Measurements from ENCODE around the gene CXCL3.

Gene CXCL3

DNA sequence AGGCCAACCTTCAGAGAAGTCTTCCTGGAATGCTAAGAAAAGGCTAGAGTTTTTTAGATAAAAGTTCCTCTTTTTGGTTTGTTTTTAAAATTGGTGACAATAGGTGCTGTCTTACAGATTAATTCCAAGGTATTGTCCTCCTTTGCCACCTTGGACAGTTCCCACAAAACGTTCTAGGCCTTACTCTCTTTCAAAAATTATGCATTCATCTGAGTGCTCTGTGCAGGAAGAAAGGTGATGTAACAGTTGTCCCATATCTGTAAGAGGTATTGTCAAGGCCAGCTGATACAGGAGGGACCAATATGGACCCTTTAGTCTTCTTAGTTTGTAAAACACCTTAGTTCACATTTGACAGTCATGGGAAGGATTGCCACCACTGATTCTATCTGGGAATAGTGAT lies 24.2 kb downstream of the CXCL3 start:
- DNase-seq (ENCODE audit: low read depth in 2 of 2), result no peak

DNA sequence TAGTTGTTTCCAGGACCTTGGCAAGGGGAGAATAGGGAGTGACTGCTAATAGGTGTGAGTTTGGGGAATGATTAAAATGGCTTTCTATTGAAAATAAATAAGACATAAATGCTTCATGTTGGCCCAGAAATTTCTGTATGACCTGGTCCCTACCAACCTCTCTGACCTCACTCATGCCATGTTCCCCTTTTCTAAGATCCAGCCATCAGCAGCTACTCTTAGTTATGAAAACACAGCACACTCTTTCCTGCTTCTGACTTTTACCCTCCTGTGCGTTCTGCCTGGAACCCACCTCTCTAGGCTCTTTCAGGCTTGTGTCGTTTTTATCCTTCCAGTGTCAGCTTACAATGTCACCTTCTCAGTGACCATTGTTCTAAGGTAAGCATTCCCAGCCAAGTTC lies 25.2 kb downstream of the CXCL3 start:
- DNase-seq (ENCODE audit: low read depth in 2 of 2), result no peak

DNA sequence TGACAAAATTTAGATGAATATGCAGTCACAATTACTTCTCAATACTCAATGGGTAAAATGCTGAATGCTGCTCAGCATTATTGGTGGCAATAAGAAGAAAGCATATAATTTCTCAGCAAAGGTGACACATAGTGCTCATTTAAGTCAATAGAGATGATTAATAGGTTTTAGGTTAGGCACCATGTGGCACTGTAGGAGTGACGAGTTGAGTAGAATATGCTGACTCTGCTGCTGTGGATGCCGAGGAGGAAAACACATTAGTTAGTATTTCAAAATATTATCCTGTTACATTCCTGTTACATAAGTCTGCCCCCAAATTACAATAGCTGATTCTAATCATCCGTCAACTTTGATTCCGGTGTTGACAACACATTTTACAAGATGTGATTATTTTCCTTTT lies 26.4 kb downstream of the CXCL3 start:
- no peak for DNase-seq (ENCODE audit: low read depth in 2 of 2)

DNA sequence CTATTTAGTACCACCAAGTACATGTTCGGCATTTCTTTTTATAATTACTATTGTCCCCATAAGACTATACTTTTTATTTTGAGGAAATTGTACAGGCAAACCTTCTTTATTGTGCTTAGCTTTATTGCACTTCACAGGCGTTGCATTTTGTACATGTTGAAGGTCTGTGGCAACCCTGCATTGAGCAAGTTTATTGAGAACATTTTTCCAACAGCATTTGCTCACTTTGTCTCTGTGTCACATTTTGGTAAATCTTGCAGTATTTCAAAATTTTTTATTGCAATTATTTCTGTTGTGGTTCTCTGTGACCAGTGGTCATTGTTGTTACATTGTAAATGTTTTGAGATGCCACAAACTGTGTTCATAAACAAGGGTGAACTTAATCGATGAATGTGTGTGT lies 29.2 kb downstream of the CXCL3 start:
- no peak for DNase-seq (ENCODE audit: low read depth in 2 of 2)

DNA sequence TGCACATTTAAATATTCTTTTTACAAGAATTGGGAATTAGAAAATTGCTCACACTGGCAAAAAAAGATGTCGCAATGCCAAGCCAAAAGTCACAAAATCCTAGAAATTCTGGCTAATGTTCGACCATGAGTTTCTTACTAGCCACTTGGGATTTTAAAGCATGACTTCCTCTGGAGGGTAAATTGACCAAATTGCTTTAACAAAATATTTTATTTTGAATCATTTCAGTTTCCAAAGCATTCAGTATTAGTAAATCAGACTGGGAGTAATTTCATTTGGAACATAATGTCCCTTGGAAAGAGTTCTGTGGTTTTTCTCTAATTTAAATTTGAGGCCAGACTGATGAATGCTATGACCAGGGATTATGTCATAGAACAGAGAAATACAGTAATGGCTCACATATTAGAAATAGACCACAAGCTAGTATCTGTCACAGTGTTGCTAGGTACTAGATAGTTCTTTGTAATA lies 32.4 kb downstream of the CXCL3 start:
- DNase-seq (ENCODE audit: low read depth in 2 of 2), result peak in 1 of 2 experiments; percentile 9

DNA sequence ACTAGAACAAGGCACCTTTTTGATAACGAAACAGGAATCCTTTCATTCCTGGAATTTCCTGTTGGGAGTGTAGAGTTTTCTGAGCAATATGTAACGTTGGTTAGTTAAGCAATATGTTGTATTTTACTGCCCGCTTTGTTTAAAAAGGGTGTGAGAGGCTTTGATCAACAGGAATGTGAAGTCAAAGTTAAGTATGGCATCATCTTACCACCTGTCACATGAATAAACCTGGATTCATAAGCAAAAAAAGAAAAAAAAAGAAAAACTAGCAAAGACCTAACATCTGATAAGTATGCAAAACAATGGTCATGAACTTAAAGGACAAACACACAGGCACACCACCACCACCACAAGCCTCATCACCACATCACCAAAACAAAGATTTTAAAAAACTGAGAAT lies 33.0 kb downstream of the CXCL3 start:
- DNase-seq (ENCODE audit: low read depth in 2 of 2), result no peak

DNA sequence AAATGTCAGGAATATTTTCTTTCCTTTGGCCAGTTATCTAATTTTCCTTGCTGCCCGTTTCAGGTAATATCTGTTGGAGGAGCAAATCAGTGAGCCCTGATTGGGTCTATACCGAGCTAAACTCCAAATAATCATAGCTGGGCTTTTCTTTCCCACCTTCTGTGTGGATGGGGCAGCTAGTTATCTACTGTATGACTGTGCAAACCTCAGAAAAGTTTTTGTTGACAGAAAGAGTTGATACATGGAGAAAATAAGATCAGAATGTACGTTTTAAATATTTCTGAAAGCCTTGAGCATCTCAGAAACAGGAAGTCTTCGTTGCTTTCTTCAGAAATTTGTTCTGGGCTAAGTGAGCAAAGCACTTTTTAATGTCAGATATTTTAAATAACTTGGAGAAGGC lies 33.8 kb downstream of the CXCL3 start:
- DNase-seq (ENCODE audit: low read depth in 2 of 2), result no peak

DNA sequence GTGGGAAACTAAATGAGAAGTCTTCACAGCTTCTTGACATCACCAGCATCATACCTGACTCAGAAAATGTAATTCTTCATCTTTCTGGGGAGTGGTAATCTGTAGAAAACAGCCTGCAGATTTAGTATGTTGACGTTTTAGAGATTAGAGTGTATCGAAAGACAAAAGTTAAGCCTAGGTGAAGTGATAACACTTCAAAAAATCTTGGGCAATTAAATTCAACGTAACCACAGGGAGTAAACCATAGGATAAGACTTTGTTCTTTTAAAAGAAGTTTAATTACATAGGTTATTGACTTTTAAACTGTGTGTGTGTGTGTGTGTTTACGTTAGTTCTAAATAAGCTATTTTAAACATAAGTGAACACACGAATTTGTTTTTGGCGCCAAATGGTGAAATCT lies 38.2 kb downstream of the CXCL3 start:
- no peak for DNase-seq (ENCODE audit: low read depth in 2 of 2)

DNA sequence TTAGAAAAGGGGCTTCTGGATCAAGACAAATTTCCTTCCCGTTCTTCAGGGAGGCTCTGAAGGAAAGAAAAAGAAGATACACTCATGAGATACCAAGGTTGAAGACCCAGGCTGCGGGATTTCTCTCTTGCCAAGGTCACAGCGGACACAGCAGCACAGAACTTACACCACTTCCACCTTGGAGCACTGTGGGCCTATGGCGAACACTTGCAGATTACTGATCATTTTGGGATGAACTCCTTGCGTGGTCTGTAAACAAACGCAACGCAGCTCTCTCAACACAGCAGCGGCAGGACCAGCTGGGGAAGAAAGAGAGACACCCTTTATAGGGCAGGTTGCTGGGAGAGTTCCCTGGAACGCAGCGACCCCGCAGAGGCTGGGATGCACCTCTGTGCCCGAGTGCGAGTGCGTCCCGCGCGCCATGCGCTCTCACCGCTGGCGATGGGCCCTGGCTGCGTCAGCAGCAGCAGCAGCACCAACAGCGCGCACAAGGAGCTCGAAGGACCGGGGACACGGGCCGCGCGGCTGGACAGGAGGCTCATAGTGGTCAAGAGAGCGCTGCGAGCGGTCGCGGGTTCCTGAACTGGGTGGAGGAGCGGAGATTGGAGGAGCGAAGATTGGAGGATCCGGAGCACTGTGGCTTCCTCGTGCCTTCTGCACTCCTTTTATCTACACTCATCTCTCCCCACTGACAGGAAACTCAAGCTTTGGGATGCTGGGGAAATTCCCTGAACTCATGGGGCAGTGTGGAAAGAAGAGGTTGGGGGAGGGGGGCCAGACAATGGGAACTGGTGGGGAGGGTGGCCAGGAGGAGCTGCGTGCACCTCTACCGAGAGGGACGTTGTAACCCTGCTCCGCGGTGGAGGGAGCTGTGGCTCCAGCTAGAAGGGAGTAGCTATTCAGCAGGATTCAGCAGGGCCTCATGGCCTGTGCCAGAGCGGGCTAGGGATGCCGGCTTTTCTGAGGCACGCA lies 40.2 kb downstream of the CXCL3 start, which contains the start of gene CXCL5:
Gene CXCL5 (minus strand): TSS at position 638 of the 972 bp plus-strand sequence. CDS start 96 bp downstream, at position 542.
- DNase-seq (ENCODE audit: low read depth in 2 of 2), result peak in 1 of 2 experiments; percentile 14

DNA sequence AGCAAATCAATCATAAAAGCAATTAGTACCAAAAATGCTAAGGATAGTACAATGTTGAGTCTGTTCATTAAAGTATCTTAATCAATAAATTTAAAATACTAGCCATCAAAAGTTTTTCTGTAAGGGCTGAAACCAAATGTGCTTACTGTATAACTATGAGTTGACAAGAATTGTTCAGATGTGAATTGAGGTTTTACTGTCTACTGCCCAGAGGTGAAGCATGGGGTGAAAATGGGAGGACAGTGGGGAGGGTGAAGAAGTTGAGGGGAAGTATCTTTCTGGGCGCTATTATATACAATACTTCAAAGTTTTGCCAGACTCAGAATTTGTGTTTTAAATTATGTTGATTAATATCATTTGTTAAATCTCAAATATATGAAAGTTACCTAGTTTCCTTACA lies 46.4 kb downstream of the CXCL3 start:
- DNase-seq (ENCODE audit: low read depth in 2 of 2), result no peak

DNA sequence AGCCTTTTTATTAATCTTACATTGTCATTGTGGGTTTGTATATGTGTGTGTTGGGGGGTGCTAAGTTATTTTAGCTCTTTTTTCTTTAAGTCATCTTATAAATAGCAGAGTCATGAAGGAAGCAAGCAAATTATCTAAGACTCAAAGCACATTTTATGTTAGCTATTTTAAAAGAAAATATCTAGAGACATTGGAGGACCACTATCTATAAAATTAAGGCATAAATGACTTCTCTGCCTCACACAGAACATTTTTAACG lies 46.8 kb downstream of the CXCL3 start:
- no peak for DNase-seq (ENCODE audit: low read depth in 2 of 2)

DNA sequence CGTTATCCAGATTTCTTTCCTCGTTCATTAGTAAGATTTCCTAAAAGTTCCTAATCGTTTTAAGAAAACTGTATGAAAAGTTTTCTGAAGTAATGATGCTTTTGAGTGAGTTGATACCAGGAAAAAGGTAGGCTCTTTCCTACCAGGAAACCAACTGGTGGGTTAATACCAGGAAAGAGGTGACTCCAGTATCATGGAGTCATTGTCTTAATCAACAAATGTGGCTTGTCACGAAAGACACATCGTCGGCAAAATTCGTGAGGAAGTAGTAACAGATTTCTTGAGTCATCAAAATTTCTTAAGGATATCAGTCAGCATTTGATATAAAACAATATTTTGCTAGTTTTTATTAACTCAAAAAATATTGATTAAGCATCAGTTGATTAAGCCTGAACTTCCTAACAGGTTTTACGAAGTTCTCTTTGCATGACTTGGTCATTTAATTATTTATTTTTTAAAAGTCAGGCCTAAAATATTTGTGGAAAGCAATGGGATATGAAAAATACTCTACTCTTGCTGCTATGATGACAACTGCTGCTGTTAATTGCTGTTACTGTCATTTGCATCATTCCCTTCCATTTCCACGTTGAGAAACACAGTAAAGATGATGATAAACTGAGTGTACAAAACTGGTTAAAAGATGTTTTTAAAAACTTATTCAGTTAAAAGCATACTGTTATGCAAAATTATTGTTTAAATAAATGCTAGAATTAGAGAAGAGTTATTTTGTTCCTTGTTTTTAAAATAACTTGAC lies 47.3 kb downstream of the CXCL3 start:
- DNase-seq (ENCODE audit: low read depth in 2 of 2), result no peak

DNA sequence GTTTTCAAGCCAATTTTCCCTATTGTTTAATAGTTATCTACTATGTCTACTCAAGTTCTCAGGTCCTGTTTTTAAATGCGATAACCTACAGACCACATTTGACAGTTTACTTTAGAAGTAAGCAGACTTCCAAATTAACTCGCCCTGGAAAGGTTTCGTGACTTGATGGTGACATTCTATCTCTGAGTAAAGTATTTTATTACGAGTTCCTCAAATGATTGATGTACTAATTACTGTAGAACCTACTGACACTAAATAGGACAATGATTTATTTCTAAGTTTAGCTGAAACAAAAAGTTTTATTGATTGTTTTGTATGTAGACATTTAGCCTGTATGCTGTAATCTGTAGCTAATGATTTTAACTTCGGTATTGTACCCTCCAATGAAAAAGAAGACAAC lies 48.6 kb downstream of the CXCL3 start:
- DNase-seq (ENCODE audit: low read depth in 2 of 2), result no peak

DNA sequence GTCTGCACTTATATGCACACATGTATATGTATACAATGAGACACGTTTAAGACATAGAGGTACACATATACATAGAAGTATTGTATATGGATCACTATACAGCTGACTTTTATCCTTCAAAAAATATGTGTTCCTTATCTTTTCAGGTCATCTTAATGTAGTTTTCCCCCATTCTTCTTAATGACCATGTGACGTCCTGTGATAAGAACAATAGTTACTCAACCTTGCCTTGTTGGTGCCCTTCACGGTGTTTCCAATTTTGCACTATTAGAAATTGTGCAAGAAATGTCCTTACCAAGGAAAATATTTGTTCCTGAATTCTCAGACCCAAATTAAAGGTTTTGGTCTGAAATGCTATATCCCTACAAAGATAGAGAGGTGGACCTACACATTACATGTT lies 49.5 kb downstream of the CXCL3 start:
- no peak for DNase-seq (ENCODE audit: low read depth in 2 of 2)

DNA sequence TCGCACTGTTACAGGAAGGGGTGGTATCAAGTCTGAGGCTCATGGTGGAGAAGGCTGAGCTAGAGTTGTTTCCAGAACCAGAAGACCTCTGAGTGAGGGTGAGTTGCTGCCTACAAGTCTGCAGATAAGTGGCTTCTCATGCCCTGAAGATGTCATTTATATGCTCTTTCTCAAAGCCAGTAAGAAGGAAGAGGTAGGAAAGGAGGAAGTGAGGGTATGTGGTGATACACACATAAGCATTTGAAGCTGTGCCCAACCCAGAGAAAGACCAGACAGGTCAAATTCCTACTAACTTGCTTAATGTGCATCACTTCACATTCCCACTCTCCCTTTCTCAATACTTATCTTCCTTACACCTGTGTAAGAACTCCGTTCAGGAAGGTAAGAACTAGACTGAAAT lies 50.4 kb downstream of the CXCL3 start, which contains the start of gene PPBP:
Gene PPBP (minus strand): TSS at position 130 of the 400 bp plus-strand sequence. CDS start 87 bp downstream, at position 43.
- no peak for DNase-seq (ENCODE audit: low read depth in 2 of 2)

Data from fibroblast of skin of left quadriceps (primary cell).